ENCODE results near the gene PCDHB10.
"Not testable (repeated sequence)": the region's sequence is repeated elsewhere in the genome, so short reads cannot be mapped to it uniquely, and the experiment has no call there.

The PCDHB10 gene

GRCh38 chr5:141186897-141187512 is 5.1 kb upstream of the PCDHB10 start, which contains the start of gene PCDHB9:
PCDHB9 (plus strand) TSS chr5:141187161; CDS start chr5:141187319, 158 bp downstream.
- Histone ChIP-seq H3K9me3 (ENCODE audit: control insufficient read depth, low read length) (no peaks in the 10 kb centered on the region), H3K4me1 (ENCODE audit: control insufficient read depth, insufficient read depth, low read length) (no peaks in the 10 kb centered on the region), H3K27me3 (ENCODE audit: control insufficient read depth, insufficient read depth, low read length, poor library complexity, severe bottlenecking) (no peaks in the 10 kb centered on the region), H3K27ac (ENCODE audit: insufficient read depth, low read depth, low read length, poor library complexity, severe bottlenecking) (no peak within 1 kb of the TSS), H3K4me3 (ENCODE audit: insufficient read depth, low read depth, low read length) (no peak within 1 kb of the TSS), H3K36me3 (ENCODE audit: control insufficient read depth, insufficient read depth, low read length) (no peaks in the 10 kb centered on the region)
- WGBS, 2 experiments, result 51 to 55% methylated on average over 7 of the region's 9 CpGs

- not testable (repeated sequence) for H3K4me3 ChIP-seq (ENCODE audit: insufficient read depth, low read depth, low read length); H3K27me3 ChIP-seq (ENCODE audit: control insufficient read depth, insufficient read depth, low read length, poor library complexity, severe bottlenecking); H3K36me3 ChIP-seq (ENCODE audit: control insufficient read depth, insufficient read depth, low read length); H3K27ac ChIP-seq (ENCODE audit: insufficient read depth, low read depth, low read length, poor library complexity, severe bottlenecking); H3K9me3 ChIP-seq (ENCODE audit: control insufficient read depth, low read length); H3K4me1 ChIP-seq (ENCODE audit: control insufficient read depth, insufficient read depth, low read length)
- WGBS, 2 experiments, result 94 to 95% methylated on average over 23 to 25 of the region's 37 CpGs
Observed at GRCh38 chr5:141188682-141189081, 3.5 kb upstream of the PCDHB10 start.

GRCh38 chr5:141189131-141189530 is 3.0 kb upstream of the PCDHB10 start:
- not testable (repeated sequence) for H3K9me3 ChIP-seq (ENCODE audit: control insufficient read depth, low read length); H3K36me3 ChIP-seq (ENCODE audit: control insufficient read depth, insufficient read depth, low read length); H3K27me3 ChIP-seq (ENCODE audit: control insufficient read depth, insufficient read depth, low read length, poor library complexity, severe bottlenecking); H3K4me3 ChIP-seq (ENCODE audit: insufficient read depth, low read depth, low read length); H3K4me1 ChIP-seq (ENCODE audit: control insufficient read depth, insufficient read depth, low read length); H3K27ac ChIP-seq (ENCODE audit: insufficient read depth, low read depth, low read length, poor library complexity, severe bottlenecking)
- WGBS, 2 experiments, result 91 to 94% methylated on average over 25 to 34 of the region's 35 CpGs

GRCh38 chr5:141194332-141194731 is 2.2 kb downstream of the PCDHB10 start:
- 94 to 95% methylated on average over 21 to 30 of the region's 37 CpGs for WGBS, 2 experiments
- H3K27ac ChIP-seq (ENCODE audit: insufficient read depth, low read depth, low read length, poor library complexity, severe bottlenecking); H3K4me3 ChIP-seq (ENCODE audit: insufficient read depth, low read depth, low read length); H3K27me3 ChIP-seq (ENCODE audit: control insufficient read depth, insufficient read depth, low read length, poor library complexity, severe bottlenecking); H3K4me1 ChIP-seq (ENCODE audit: control insufficient read depth, insufficient read depth, low read length); H3K9me3 ChIP-seq (ENCODE audit: control insufficient read depth, low read length); H3K36me3 ChIP-seq (ENCODE audit: control insufficient read depth, insufficient read depth, low read length): not testable (repeated sequence)

- 69 to 70% methylated on average over 3 of the region's 3 CpGs for WGBS, 2 experiments
- H3K27ac ChIP-seq (ENCODE audit: insufficient read depth, low read depth, low read length, poor library complexity, severe bottlenecking), result no peak overlapping the region
- no peak overlapping the region for H3K4me3 ChIP-seq (ENCODE audit: insufficient read depth, low read depth, low read length)
- no peaks in the 10 kb centered on the region for H3K4me1 ChIP-seq (ENCODE audit: control insufficient read depth, insufficient read depth, low read length)
- H3K27me3 ChIP-seq (ENCODE audit: control insufficient read depth, insufficient read depth, low read length, poor library complexity, severe bottlenecking), result no peaks in the 10 kb centered on the region
- no peaks in the 10 kb centered on the region for H3K9me3 ChIP-seq (ENCODE audit: control insufficient read depth, low read length)
- no peaks in the 10 kb centered on the region for H3K36me3 ChIP-seq (ENCODE audit: control insufficient read depth, insufficient read depth, low read length)
Observed at GRCh38 chr5:141196363-141196762, 4.2 kb downstream of the PCDHB10 start.

GRCh38 chr5:141199359-141200235 is 7.4 kb downstream of the PCDHB10 start, which contains the start of gene PCDHB11:
PCDHB11 (plus strand) TSS chr5:141199627; CDS start chr5:141199775, 148 bp downstream.
- no peaks in the 10 kb centered on the region for H3K4me1 ChIP-seq (ENCODE audit: control insufficient read depth, insufficient read depth, low read length)
- 82 to 83% methylated on average over 20 of the region's 21 CpGs for WGBS, 2 experiments
- H3K27me3 ChIP-seq (ENCODE audit: control insufficient read depth, insufficient read depth, low read length, poor library complexity, severe bottlenecking), result no peaks in the 10 kb centered on the region
- H3K9me3 ChIP-seq (ENCODE audit: control insufficient read depth, low read length), result no peaks in the 10 kb centered on the region
- H3K4me3 ChIP-seq (ENCODE audit: insufficient read depth, low read depth, low read length), result no peak within 1 kb of the TSS
- H3K36me3 ChIP-seq (ENCODE audit: control insufficient read depth, insufficient read depth, low read length), result no peaks in the 10 kb centered on the region
- H3K27ac ChIP-seq (ENCODE audit: insufficient read depth, low read depth, low read length, poor library complexity, severe bottlenecking), result no peak within 1 kb of the TSS

GRCh38 chr5:141201126-141201525 is 9.0 kb downstream of the PCDHB10 start:
- not testable (repeated sequence) for H3K9me3 ChIP-seq (ENCODE audit: control insufficient read depth, low read length); H3K4me3 ChIP-seq (ENCODE audit: insufficient read depth, low read depth, low read length); H3K4me1 ChIP-seq (ENCODE audit: control insufficient read depth, insufficient read depth, low read length); H3K36me3 ChIP-seq (ENCODE audit: control insufficient read depth, insufficient read depth, low read length); H3K27ac ChIP-seq (ENCODE audit: insufficient read depth, low read depth, low read length, poor library complexity, severe bottlenecking); H3K27me3 ChIP-seq (ENCODE audit: control insufficient read depth, insufficient read depth, low read length, poor library complexity, severe bottlenecking)
- 87 to 91% methylated on average over 18 to 20 of the region's 38 CpGs for WGBS, 2 experiments

GRCh38 chr5:141201646-141202045 is 9.5 kb downstream of the PCDHB10 start:
- H3K4me3 ChIP-seq (ENCODE audit: insufficient read depth, low read depth, low read length); H3K9me3 ChIP-seq (ENCODE audit: control insufficient read depth, low read length); H3K27ac ChIP-seq (ENCODE audit: insufficient read depth, low read depth, low read length, poor library complexity, severe bottlenecking); H3K36me3 ChIP-seq (ENCODE audit: control insufficient read depth, insufficient read depth, low read length); H3K27me3 ChIP-seq (ENCODE audit: control insufficient read depth, insufficient read depth, low read length, poor library complexity, severe bottlenecking); H3K4me1 ChIP-seq (ENCODE audit: control insufficient read depth, insufficient read depth, low read length): not testable (repeated sequence)
- WGBS, 2 experiments, result 94 to 96% methylated on average over 33 of the region's 35 CpGs

GRCh38 chr5:141208478-141208877 is 16.3 kb downstream of the PCDHB10 start, which contains the start of gene PCDHB12:
PCDHB12 (plus strand) TSS chr5:141208719; CDS start chr5:141208908, 189 bp downstream.
- Histone ChIP-seq H3K9me3 (ENCODE audit: control insufficient read depth, low read length) (no peaks in the 10 kb centered on the region), H3K27ac (ENCODE audit: insufficient read depth, low read depth, low read length, poor library complexity, severe bottlenecking) (no peak within 1 kb of the TSS), H3K36me3 (ENCODE audit: control insufficient read depth, insufficient read depth, low read length) (no peaks in the 10 kb centered on the region), H3K4me3 (ENCODE audit: insufficient read depth, low read depth, low read length) (no peak within 1 kb of the TSS), H3K4me1 (ENCODE audit: control insufficient read depth, insufficient read depth, low read length) (no peaks in the 10 kb centered on the region), H3K27me3 (ENCODE audit: control insufficient read depth, insufficient read depth, low read length, poor library complexity, severe bottlenecking) (no peaks in the 10 kb centered on the region)
- 84 to 89% methylated on average over 10 of the region's 11 CpGs for WGBS, 2 experiments

- not testable (repeated sequence) for H3K4me3 ChIP-seq (ENCODE audit: insufficient read depth, low read depth, low read length); H3K27me3 ChIP-seq (ENCODE audit: control insufficient read depth, insufficient read depth, low read length, poor library complexity, severe bottlenecking); H3K4me1 ChIP-seq (ENCODE audit: control insufficient read depth, insufficient read depth, low read length); H3K9me3 ChIP-seq (ENCODE audit: control insufficient read depth, low read length); H3K36me3 ChIP-seq (ENCODE audit: control insufficient read depth, insufficient read depth, low read length); H3K27ac ChIP-seq (ENCODE audit: insufficient read depth, low read depth, low read length, poor library complexity, severe bottlenecking)
- 95 to 96% methylated on average over 25 to 28 of the region's 39 CpGs for WGBS, 2 experiments
Observed at GRCh38 chr5:141210281-141210680, 18.1 kb downstream of the PCDHB10 start.

Data from ectodermal cell (in vitro differentiated cells).